Stimulated activated CD4-positive, alpha-beta T cell treated with anti-CD3 and anti-CD28 coated beads, Interleukin-1b, Interleukin-23, amount 100 ng/mL, for 4 hours (primary cell): ENCODE results near the gene IGSF8.

Source experiments
- DNase-seq, 2 donors: peaks; one replicate each; pipeline ENCODE4 v3.0.0-alpha.2; 2020; ENCODE audit warnings: low read depth in 2 of 2

Gene IGSF8

DNA sequence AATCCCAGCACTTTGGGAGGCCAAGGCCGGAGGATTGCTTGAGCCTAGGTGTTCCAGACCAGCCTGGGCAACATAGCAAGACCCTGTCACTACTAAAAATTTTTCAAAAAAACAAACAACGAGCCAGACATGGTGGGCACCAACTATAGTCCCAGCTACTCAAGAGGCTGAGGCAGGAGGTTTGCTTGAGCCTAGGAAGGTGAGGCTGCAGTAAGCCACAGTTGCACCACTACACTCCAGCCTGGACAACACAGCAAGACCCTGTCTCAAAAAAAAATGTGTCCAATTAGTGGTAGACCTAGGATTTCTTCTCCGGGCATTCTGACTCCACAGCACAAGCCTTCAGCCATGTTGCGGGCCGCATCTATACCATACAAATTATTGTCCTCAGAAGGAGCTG lies 6.7 kb upstream of the IGSF8 start:
- no peak for DNase-seq

DNA sequence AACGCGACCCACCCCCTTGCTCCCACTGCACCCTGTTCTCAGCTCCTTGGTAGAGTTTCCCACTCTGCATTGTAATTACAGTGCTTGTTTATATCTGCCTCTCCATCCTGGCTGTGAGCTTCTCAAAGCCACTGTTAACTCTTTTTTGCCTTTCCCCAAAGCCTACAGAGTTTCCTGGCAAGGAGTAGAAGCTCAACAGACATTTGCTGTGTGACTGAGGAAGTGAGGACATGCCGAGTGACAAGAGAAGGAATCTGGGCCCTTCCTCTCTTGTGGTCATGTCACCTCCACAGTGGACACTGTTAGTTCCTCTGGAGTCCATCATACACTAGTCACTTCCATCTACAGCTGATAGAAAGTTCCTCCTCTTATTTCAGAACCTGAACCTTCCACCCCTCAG lies 6.1 kb upstream of the IGSF8 start:
- DNase-seq: no peak

GRCh38 chr1:160103658-160104408 lies 5.4 kb upstream of the IGSF8 start:
- DNase-seq: no peak

GRCh38 chr1:160101717-160102522 lies 3.5 kb upstream of the IGSF8 start:
- no peak for DNase-seq

GRCh38 chr1:160101037-160101716 lies 2.8 kb upstream of the IGSF8 start:
- DNase-seq: peak; percentile 64 to 67

- no peak for DNase-seq
Measured at GRCh38 chr1:160099716-160100375, 1.4 kb upstream of the IGSF8 start.

DNA sequence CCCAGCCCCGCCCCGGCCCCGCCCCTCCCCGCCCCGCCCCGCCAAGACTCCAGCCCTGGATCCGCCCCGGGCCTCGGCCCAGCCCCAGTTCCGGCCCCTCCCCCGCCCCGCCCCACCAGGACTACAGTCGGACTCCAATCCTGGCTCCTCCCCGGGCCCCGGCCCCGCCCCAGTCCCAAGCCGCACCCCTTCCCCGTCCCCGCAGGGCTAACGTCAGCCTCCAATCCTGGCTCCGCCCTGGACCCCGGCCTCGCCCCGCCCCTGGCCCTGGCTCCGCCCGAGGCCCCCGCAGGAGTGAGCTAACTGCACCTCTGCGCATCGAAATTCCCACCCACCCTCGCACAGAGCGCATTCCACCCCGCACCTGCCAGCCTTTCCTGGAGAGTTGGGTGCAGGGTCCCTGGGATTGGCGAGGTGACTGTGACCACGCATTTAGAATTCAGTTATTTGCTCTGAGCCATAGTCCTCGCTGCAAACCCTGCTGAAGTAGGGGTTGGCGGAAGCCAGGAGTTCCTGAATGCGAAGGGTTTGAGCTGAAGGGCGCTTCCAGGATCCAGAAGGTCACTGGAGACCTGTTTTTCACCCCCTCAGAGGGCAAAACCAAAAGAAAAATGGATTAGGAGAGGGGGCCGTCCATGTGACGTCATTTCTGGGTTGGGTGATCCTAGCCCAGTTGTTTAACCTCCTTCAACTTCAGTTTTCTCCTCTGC lies 588 bp upstream of the IGSF8 start:
- peak; percentile 99 for DNase-seq

DNA sequence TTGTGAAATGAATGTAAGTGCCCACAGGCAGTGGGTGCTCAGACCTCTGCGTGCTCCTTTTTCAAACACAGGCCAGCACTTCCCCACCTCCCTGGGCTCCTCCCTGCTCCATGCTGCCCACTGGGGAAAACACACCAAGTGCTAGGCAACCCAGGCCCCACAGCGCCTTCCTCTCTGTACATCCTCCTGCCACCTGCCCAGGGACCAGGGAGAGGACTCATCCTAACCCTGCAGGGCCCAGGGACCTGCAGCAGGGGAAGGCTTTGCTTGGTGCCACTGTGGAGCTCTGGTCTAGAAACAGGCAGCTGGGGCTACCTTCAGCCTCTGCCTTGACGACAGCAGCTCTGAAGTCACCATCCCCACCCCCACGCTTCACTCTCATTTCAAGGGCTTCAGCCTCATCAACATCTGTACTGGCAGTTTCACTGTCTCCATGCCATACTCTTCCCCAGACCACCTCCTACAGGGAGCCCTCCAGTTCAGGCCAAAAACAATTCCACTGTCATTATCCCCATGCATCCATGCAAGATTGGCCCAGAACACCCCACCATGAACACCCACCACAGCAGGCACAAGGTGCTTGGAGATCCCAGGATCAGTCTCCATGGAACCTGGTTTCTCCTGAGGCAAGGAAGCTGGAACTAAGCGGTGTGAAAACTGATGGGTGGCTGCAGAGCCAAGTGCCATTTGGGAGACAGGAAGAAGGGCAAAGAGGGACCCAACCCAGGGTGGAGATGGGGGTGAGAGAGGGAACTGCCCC lies 1.1 kb downstream of the IGSF8 start:
- peak in 1 of 2 donors; percentile 22 for DNase-seq

GRCh38 chr1:160096274-160097116 lies 1.9 kb downstream of the IGSF8 start:
- DNase-seq: no peak

DNA sequence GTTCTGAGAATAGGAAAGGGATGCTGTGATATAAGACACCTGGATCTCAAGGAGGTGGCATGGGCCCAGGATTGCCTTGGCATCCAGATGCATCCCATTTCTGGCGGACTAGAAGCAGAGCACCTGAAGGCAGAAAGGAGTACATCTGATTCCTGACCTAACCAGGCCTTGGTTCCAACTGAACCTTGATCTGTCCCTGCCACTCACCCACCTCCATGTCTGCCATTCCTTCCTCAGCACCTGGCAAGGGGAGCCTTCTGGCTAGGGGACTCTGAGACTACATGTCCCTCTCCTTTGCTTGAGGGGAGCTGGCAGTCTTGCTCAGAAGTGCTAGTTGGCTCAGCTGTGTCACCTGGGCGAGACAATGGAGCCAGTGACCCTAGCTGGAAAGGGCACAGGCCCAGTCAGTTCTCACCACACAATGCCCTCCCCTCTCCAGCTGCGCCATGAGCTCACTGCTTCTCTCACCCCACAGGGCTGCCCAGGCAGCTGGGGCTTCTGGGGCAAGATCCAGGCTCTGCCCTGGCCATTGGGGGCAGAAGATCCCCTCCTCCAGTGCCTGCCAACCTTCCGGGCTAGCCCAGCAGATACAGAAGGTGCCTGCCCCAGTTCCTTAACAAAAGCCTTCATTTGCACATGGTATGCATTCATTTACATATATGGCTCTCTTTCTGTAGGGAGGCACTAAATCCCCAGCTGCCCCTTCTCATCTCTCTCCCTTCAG lies 2.9 kb downstream of the IGSF8 start:
- DNase-seq: no peak

DNA sequence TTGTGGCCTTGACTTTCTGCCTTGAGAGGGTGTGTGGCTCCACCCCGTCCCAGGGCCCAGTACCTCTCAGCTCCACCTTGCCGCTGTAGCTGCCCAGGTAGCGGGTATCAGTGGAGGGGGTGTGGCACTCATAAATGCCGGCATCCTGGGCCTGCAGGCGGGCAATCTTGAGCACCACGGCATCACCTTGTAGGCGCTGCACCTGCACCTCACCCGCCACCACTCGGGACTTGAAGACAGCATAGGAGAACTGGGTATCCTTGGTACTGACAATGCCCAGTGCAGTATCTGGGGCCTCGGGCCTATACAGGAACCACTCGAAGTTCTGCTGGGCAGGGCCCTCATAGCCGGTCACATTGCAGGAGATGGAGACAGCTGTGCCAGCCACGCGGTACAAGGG lies 3.6 kb downstream of the IGSF8 start:
- DNase-seq: no peak

DNA sequence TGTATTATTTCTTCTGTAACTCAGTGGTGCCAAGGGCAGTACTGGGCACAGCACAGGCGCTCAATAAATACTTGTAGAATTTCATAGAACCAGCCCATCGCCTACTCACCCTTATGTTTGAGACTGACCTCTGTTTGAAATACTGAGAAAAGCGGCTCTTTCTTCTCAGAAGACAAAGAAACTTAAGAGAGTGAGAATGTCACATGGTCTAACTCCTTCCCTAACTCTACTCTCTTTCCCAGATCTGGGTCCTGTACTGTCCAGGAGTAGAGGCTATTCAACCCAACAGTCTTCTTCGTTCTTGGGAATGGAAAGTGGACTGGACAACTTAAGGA lies 4.2 kb downstream of the IGSF8 start:
- DNase-seq: no peak

- no peak for DNase-seq
Measured at GRCh38 chr1:160093624-160094290, 4.7 kb downstream of the IGSF8 start.

GRCh38 chr1:160093069-160093395 lies 5.4 kb downstream of the IGSF8 start:
- no peak for DNase-seq

GRCh38 chr1:160092366-160093068 lies 5.9 kb downstream of the IGSF8 start:
- no peak for DNase-seq

DNA sequence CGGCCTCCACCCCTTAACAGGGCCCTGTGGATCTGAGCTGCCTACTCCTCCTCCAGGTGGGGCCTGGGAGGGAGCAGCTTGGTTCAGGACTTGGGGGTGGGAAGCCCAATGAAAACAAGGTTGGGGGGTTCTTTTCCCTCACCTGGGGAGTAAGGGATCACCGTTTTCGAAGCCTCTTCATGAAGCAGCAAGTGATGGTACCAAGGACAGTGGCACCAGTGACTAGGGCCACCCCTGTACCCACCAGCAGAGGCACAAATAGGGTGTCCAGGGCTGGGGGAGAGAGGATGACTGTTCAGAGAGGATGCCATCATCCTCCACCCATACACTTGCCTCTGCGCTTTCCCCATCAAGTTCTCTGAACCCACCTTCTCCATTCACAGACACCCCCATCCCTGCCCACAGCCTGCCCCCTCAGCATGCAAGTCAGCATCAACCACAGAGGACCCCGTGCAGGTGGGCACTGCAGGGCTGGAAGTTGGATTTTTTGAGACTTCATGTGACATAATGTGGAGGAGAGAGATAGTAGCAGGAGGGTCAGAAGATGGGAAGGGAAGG lies 6.7 kb downstream of the IGSF8 start:
- DNase-seq: no peak

GRCh38 chr1:160090760-160091159 lies 7.7 kb downstream of the IGSF8 start:
- no peak for DNase-seq

DNA sequence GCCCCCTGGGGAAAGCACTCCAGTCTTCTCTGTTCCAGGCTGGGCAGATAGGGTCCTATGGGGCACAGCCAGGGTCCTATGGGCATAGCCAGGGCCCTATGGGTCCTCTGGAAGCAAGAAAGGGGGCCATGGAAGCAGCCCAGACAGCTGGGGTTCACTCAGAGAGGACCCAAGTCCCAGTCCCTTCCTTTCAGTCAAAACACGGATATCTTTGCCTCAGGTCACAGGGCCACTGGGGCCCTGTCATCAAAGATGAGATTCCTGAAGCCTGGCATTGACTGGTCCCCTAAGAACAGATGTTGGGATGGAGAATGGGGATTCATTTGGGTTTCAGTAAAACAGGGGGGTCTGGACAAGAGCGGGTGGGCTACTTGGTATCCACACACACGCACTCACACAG lies 8.5 kb downstream of the IGSF8 start:
- no peak for DNase-seq
